GM12892 (cell line): ENCODE results near the gene CYSTM1.
A peak's percentile ranks its signal among the peaks of the same experiment; 100 is the strongest.
"Not testable (repeated sequence)": the region's sequence is repeated elsewhere in the genome, so short reads cannot be mapped to it uniquely, and the experiment has no call there.

Source experiments
- DNase-seq: peaks from one replicate; pipeline ENCODE4 v3.0.0; 2011; ENCODE audit not compliant: insufficient read length
- FAIRE-seq: peaks from 2 replicates; lab custom pipeline; 2011; peaks lifted over from hg19 to GRCh38; lab: Jason Lieb, UNC
- POLR2A ChIP-seq: IDR thresholded peaks from 2 replicates; pipeline ENCODE4 v1.6.1; 2011; ENCODE audit warnings: low read depth, low read length, control low read depth
- POLR2AphosphoS5 ChIP-seq: IDR thresholded peaks from 2 replicates; pipeline ENCODE4 v1.6.1; 2011; ENCODE audit warnings: low read depth, low read length, control low read depth
- TAF1 ChIP-seq: IDR thresholded peaks from 2 replicates; pipeline ENCODE4 v1.6.1; 2011; ENCODE audit warnings: low read depth, mild to moderate bottlenecking, control low read depth, low read length, borderline replicate concordance

Gene CYSTM1

GRCh38 chr5:140197023-140197422 lies 22.0 kb downstream of the CYSTM1 start:
- no peak for FAIRE-seq
- DNase-seq = no peak
- TF ChIP-seq POLR2AphosphoS5 = no peak
- TF ChIP-seq POLR2A = no peak
- TF ChIP-seq TAF1 = no peak

DNA sequence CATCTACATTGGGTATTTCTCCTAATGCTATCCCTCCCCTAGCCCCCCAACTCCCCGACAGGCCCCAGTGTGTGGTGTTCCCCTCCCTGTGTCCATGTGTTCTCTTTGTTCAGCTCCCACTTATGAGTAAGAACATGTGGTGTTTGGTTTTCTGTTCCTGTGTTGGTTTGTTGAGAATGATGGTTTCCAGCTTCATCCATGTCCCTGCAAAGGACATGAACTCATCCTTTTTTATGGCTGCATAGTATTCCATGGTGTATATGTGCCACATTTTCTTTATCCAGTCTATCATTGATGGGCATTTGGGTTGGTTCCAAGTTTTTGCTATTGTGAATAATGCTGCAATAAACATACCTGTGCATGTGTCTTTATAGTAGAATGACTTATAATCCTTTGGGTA lies 23.9 kb downstream of the CYSTM1 start:
- not testable (repeated sequence) for FAIRE-seq, DNase-seq

GRCh38 chr5:140202078-140202477 lies 27.1 kb downstream of the CYSTM1 start:
- FAIRE-seq (no peak), DNase-seq (no peak)
- TF ChIP-seq POLR2AphosphoS5 = no peak
- no peak for TF ChIP-seq POLR2A
- TF ChIP-seq TAF1 = no peak

DNA sequence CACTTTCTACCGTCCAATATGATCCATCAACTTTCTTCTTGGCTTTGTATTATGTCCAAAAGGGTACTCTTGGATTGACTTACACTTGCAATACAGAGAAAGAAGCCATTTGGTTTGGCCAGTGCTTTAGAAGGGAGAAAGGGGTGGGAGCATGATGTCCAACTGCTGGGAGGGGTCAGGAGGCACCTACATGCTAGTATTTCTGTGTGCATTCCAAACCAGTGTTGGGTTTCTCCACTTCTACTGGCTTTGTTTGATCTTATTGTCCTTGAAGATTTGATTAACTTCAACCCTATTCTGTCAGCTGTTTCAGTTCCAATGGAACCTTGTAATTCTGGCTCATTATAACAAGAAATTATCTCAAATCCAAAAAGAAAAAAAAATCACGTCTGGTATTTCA lies 27.6 kb downstream of the CYSTM1 start:
- FAIRE-seq = no peak
- DNase-seq = no peak
- TF ChIP-seq POLR2A = no peak
- no peak for TF ChIP-seq POLR2AphosphoS5

DNA sequence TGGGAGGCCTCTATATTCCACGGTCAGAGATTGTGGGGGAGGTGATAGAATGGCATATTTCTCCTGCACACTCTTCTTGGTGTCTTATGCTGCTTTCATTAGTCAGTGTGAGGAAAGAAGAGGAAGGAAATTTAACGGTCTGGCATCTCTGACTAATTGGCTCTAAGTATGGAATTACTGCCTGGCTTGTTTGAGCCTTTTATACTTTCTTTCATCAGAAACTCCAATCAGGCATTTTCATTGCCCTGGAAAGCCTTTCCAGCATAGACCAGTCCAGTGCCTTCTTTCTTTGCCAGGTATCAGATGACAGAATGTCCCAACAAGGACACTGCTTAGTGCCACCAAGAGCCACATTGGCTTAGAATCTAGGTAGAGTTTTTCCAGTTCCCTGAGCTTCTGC lies 30.2 kb downstream of the CYSTM1 start:
- FAIRE-seq (no peak), DNase-seq (no peak)
- TF ChIP-seq POLR2AphosphoS5 (no peak), POLR2A (no peak), TAF1 (no peak)

GRCh38 chr5:140205952-140206351 lies 31.0 kb downstream of the CYSTM1 start:
- no peak for TF ChIP-seq POLR2A
- TF ChIP-seq POLR2AphosphoS5 = no peak
- TF ChIP-seq TAF1 = no peak
- no peak for FAIRE-seq
- DNase-seq = no peak

DNA sequence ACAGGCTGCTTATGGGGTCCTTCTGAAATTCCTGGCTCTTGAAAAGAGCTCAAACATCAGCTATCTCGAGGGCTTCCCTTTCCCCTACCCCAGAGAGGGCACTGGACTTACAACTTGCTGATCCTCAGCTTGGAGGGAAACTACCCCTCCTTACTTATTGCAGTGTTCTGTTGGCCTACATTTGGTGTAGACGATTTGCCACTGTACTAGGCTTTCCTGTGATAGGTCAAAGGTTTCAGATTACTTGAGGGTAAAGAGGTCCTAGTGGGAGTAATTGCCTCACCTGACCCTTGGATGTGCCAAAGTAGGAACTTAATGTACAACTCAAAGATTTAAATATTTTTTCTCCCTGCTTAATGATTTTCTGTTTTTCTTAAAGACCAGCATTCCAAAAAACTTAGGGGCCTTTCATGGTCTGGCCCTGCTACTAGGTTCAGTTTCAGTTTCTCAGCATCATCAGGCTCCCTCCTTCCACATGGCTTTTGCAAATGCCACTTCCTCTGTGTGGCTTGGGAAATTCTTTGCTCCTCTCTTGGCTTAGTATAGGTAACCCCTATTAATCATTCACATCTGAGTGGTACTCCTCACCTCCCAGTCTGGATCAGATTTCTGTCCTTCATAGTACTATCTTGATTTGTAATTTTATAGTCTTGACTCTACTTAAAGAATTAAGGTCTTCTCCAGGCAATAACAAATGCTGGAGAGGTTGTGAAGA lies 32.4 kb downstream of the CYSTM1 start:
- FAIRE-seq = peak; percentile 44
- TF ChIP-seq TAF1 (no peak), POLR2AphosphoS5 (no peak), POLR2A (no peak)
- DNase-seq = no peak

DNA sequence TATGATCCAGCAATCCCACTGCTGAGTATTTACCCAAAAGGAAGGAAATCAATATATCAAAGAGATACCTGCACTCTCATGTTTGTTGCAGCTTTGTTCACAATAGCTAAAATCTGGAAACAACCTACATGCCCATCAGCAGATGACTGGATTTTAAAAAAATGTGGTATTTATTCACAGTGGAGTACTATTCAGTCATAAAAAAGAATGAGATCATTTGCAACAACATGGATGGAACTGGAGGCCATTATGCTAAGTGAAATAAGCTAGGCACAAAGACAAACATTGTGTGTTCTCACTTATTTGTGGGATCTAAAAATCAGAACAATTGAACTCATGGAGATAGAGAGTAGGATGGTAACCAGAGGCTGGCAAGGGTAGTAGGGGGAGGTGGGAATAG lies 33.1 kb downstream of the CYSTM1 start:
- TF ChIP-seq POLR2A = no peak
- no peak for TF ChIP-seq POLR2AphosphoS5
- no peak for TF ChIP-seq TAF1
- DNase-seq = no peak
- no peak for FAIRE-seq

GRCh38 chr5:140213370-140213983 lies 38.5 kb downstream of the CYSTM1 start:
- no peak for DNase-seq
- TF ChIP-seq TAF1 = no peak
- TF ChIP-seq POLR2AphosphoS5 = no peak
- no peak for TF ChIP-seq POLR2A
- no peak for FAIRE-seq

DNA sequence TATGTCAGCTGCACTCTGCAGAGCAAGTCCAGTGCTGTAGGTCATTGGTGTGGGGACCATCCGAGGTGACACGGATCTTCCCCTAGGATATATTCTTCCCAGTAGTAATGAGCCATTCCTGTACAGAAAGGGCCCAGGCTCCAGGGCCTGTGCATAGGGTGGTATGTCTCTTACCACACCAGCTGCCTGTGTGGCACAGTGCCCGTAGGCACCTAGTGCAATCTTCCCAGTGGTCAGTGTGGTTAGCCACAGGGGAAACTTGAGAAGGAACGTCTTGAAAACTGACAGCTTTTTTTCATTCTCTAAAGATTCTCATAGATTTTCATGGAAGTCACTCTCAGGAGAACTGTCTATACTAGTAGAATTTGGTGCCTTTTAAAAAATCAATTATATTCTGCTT lies 39.8 kb downstream of the CYSTM1 start:
- FAIRE-seq (peak; percentile 73), DNase-seq (no peak)
- no peak for TF ChIP-seq TAF1
- TF ChIP-seq POLR2A = no peak
- no peak for TF ChIP-seq POLR2AphosphoS5

GRCh38 chr5:140215276-140215675 lies 40.3 kb downstream of the CYSTM1 start:
- TF ChIP-seq POLR2AphosphoS5 (no peak), POLR2A (no peak), TAF1 (no peak)
- FAIRE-seq (no peak), DNase-seq (no peak)

- no peak for DNase-seq
- TF ChIP-seq TAF1 = no peak
- no peak for TF ChIP-seq POLR2A
- TF ChIP-seq POLR2AphosphoS5 = no peak
- no peak for FAIRE-seq
Observed at GRCh38 chr5:140216478-140217074, 41.6 kb downstream of the CYSTM1 start.
